ENCODE measurements around the gene LIMK2.
A peak's percentile ranks its signal among the peaks of the same experiment; 100 is the strongest.

- TF ChIP-seq CTCF (IDR thresholded peaks at IDR 0.05): no peak
- peak in 1 of 2 donors; percentile 39 for TF ChIP-seq POLR2A (IDR thresholded peaks at IDR 0.05)
These were observed 66.7 kb downstream of the LIMK2 start for GRCh38 chr22:31278626-31279326.
